Right hindlimb (tissue), 1 donor: ENCODE measurements around the gene TJP2.

ENCODE experiments used
- DNase-seq: peaks from one replicate; pipeline ENCODE4 v3.0.0-alpha.2; 2018

The TJP2 gene

GRCh38 chr9:69173891-69174615, at the start of gene TJP2:
Gene TJP2 (plus strand): TSS chr9:69174277. CDS start chr9:69174373, 96 bp downstream.
- peak; percentile 79 for DNase-seq

- no peak for DNase-seq
Measured at GRCh38 chr9:69130456-69131441, 43.3 kb upstream of the TJP2 start.

DNA sequence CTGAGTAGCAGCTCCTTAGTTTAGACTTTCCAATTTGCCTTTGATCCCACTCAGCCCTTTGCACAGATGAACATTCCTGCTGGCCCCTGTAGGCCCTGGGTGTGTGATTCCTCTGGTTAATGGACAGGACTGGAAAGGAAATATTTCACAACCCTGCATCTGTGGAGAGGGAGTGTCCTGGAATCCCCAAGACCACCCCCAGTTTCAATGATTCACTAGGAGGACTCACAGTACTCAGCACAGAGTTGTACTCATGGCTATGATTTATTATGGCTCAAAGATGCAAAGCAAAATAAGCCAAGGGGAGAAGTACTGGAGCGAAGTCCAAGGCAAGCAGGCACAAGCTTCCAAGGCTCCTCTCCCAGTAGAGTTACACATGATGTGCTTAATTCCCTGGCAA, 42.4 kb upstream of the TJP2 start:
- DNase-seq = peak; percentile 45

- no peak for DNase-seq
Measured at GRCh38 chr9:69132361-69132760, 41.7 kb upstream of the TJP2 start.

DNA sequence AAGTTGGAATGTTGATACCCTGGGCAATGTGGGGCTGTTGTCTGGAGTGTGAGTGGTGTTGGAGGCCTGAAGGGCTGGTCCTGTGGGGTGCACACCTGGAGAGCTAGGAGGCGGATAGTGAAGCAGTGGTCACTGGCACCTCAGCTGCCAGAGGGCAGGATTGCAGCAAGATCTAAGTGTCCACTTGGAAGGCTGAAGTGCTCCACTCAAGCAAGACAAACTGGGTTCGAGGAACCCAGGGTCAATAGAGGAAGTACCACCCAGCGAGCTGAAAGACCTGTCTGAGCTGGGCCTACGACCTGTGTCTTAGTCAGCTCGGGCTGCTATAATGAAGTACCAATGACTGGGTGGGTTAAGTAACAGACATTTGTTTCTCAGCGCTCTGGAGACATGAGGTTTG, 39.7 kb upstream of the TJP2 start:
- DNase-seq = no peak

DNA sequence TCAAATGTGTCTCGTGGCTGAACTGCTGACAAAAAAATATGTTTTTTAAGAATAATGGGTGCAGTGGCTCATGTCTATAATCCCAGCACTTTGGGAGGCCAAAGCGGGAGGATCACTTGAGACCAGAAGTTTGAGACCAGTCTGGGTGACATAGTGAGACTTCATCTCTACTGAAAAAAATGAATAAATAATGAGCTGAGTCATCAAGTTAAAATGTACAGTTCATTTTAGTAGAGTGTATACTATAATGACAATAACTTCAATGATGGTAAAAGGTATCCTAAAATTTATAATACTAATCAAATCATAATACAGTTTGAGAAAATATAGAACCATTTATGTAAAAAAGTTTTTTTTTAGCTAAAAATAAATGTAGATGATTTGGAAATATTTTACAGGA, 37.9 kb upstream of the TJP2 start:
- no peak for DNase-seq

DNA sequence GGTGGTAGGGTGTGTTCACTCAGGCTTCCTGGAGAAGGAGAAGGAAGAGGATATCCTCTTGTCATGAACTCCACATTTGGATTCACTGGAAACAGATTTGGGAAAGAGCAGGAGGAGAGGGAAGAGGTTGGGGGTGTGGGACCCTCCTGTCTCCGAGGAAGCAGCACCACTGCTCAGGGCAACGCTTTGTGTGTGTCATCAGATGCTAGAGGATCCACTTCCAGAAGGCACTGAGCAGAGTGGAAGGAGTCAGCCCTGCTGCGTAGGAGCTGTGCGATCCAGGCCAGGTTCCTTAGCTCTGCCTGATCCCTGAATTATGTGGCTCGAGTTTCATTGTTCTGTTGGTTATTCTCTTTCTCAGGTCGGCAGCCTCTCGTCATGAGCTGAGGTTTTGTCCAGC, 37.3 kb upstream of the TJP2 start:
- no peak for DNase-seq

- no peak for DNase-seq
Measured at GRCh38 chr9:69137311-69137710, 36.8 kb upstream of the TJP2 start.

DNA sequence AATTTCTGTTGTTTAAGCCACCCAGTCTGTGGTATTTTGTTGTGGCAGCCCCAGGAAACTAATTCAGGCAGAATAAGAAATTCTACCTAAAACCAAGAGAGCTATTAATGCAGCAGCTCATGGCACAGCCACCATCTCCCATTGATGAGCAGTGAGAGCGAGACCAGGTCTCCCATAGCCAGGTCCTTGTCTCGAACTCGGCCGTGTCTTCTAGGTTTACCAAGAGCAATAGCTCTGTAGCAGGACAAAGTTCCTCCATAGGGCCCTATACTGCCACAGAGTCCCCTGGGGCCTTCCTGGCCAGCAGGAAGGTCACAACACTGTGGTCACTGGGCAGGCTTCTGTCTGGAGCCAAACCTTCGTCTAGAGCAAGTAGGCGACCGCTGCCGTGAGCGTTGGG, 34.5 kb upstream of the TJP2 start:
- no peak for DNase-seq

GRCh38 chr9:69140123-69140735, 33.8 kb upstream of the TJP2 start:
- DNase-seq = no peak

GRCh38 chr9:69141851-69142250, 32.2 kb upstream of the TJP2 start:
- no peak for DNase-seq

DNA sequence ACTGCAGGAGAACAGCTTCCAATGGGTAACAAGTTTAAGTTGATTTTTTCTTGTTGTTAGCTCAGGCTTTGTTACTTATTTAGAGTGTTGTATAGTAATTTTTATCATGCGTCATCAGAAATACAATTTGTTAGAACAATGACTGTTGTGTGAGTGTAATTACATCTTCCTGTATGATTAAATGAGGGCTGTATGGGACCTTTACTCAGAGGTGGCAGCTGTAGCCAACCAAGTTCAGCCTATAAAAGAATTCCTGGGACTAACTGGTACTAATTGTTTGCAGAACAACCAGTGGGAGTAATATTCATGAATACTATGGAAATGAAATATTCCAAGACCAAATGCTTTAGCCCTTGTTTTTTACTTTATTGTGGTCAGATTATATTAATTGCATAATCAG, 30.8 kb upstream of the TJP2 start:
- DNase-seq = no peak

GRCh38 chr9:69145144-69145715, 28.8 kb upstream of the TJP2 start:
- no peak for DNase-seq

GRCh38 chr9:69147041-69147834, 26.8 kb upstream of the TJP2 start:
- DNase-seq = no peak

DNA sequence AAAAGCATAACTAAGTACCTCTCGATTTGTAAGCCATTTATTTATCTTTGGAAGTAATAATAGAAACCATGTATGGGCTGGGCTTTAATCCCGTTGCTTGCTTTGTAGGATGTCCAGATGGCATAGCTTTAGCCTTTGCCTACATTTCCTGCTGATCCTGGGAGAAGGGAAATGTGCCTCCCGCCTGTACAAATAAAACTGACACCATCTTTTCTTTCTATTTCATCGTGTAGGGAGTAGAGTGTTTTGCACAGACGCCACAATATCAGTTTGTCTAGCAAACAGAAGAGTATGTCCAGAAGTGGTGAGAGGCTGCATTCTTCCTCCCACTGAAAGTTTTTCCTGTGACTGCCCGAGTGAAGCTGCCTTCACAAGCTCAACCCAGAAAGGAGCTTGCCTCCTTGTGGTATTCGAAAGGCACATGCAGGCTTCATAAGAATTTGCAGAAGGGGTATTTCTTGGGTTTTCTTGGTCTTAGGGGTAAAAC, 24.7 kb upstream of the TJP2 start:
- no peak for DNase-seq

GRCh38 chr9:69151506-69151905, 22.6 kb upstream of the TJP2 start:
- DNase-seq = no peak

- DNase-seq = no peak
Measured at GRCh38 chr9:69153707-69154521, 20.2 kb upstream of the TJP2 start.

GRCh38 chr9:69155341-69156030, 18.6 kb upstream of the TJP2 start:
- no peak for DNase-seq

DNA sequence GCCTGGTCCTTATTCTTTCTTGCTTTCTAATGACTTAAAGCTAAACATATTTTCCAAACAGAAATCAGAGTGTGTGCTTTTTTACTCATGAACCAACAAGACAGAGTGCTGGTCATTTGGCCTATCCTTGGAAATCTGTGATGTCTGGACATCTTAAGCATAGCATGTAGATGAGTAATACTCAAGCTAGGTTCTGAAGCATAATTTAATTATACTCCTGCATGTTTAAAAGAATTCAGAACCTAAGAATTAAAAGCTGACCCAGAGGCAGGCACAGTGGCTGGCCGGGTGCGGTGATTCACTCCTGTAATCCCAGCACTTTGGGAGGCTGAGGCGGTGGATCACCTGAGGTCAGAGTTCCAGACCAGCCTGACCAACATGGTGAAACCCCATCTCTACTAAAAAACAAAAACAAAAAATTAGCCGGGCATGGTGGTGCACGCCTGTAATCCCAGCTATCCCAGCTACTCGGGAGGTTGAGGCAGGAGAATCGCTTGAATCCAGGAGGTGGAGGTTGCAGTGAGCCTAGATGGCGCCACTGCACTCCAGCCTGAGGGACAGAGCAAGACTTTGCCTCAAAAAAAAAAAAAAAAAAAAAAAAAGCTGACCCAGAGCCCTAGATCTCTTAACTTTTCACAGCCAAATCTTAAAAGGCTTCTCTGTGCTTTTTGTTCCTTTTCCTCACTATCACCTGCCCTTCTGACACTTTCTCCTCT, 16.2 kb upstream of the TJP2 start:
- no peak for DNase-seq

- DNase-seq = no peak
Measured at GRCh38 chr9:69158471-69158870, 15.6 kb upstream of the TJP2 start.
